ENCODE data around the gene TRAPPC3L. TPM values are rescaled to one million over a fixed set of nuclear protein-coding genes. Genes with fewer than 3 reads are reported as not detected.

TRAPPC3L gene
- total RNA-seq, 1 experiment from 2014 or later, result not detected

DNA sequence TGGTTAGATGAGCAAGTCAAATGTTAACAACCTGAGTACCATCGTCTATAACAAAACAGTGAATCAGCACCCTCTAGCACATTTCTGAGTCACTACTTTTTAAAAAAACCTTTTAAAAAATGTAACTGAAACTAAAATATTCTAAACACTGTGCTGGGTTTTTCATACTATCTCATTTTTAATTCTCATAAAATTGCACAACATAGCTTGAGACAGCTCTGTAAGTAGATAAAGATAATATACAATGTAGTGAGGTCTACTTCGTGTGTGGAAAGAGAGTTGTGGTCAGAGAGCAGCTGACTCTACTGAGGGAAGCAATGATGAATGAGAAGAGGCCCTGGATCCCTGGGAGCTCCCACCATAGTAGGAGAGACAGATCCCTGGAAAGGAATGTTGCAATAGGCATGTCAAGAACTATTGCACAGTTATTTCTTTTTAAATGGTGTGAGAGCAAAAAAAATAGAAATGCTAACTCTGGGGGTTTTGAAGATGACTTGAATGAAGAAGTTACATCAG, 97.9 kb downstream of the TRAPPC3L start:
- Histone ChIP-seq H3K14ac (ENCODE audit: insufficient read depth, low read length) (no peak overlapping the region), H3K23ac (ENCODE audit: insufficient read length, low read depth, low read length) (no peak overlapping the region), H2BK15ac (ENCODE audit: low read depth, low read length) (no peak overlapping the region), H3K9ac (ENCODE audit: extremely low read depth, insufficient read length, low read length) (no peak overlapping the region), H4K20me1 (ENCODE audit: control insufficient read depth, insufficient read depth, insufficient read length) (no peaks in the 10 kb centered on the region), H3K4me2 (ENCODE audit: insufficient read depth, insufficient read length, low read length) (no peak overlapping the region), H4K8ac (replicated peaks; ENCODE audit: insufficient read length, low read depth, low read length) (no peak overlapping the region), H3K27ac (ENCODE audit: insufficient read length, low read depth, low read length) (no peak overlapping the region), H3K9me3 (ENCODE audit: control insufficient read depth, low read depth, low read length) (no peaks in the 10 kb centered on the region), H4K91ac (ENCODE audit: insufficient read length, low read depth, low read length) (no peak overlapping the region), H3K4me1 (ENCODE audit: insufficient read depth, low read length) (no peaks in the 10 kb centered on the region), H3T11ph (ENCODE audit: low read length) (no peak overlapping the region), H2BK120ac (ENCODE audit: low read depth, low read length, poor library complexity, severe bottlenecking) (no peak overlapping the region), H3K79me2 (ENCODE audit: insufficient read depth, low read length) (no peaks in the 10 kb centered on the region), H2AFZ (ENCODE audit: low read length) (no peak overlapping the region), H3K18ac (ENCODE audit: insufficient read length, low read depth, low read length) (no peak overlapping the region), H3K79me1 (ENCODE audit: insufficient read depth, low read depth, low read length, poor library complexity, severe bottlenecking) (no peaks in the 10 kb centered on the region), H3K56ac (ENCODE audit: insufficient read length, low read depth, low read length) (no peak overlapping the region), H2AK5ac (ENCODE audit: insufficient read length, low read length) (no peak overlapping the region), H2BK12ac (ENCODE audit: insufficient read length, low read depth, low read length) (no peak overlapping the region), H3K27me3 (ENCODE audit: insufficient read depth, low read length) (no peaks in the 10 kb centered on the region), H3K4ac (ENCODE audit: low read depth, low read length) (no peak overlapping the region), H2BK5ac (ENCODE audit: insufficient read length, low read length) (no peak overlapping the region), H2BK20ac (ENCODE audit: low read depth, low read length, poor library complexity, severe bottlenecking) (no peak overlapping the region), H3K23me2 (ENCODE audit: insufficient read length, low read depth, low read length, poor library complexity, severe bottlenecking) (no peaks in the 10 kb centered on the region), H4K5ac (ENCODE audit: insufficient read length, low read depth, low read length) (no peak overlapping the region)
- DNase-seq, result no peak
- TF ChIP-seq CTCF (conservative IDR thresholded peaks at IDR 0.05), result no peak
- no peaks in the 10 kb centered on the region for H3K27me3 Mint-ChIP-seq (ENCODE audit: low read depth)
- no peak overlapping the region; a peak in 1 of 7 replicates for H3K27ac Mint-ChIP-seq
- H3K36me3 Mint-ChIP-seq (ENCODE audit: insufficient read depth in 1 of 3, low read depth in 3 of 3), result no peaks in the 10 kb centered on the region
- H3K4me3 Mint-ChIP-seq, result no peak overlapping the region
- no CpG with 5 or more reads among the region's 2 CpGs for WGBS (ENCODE audit: extremely low coverage, insufficient read length, low lambda C conversion rate)
- H3K9me3 Mint-ChIP-seq, result no peaks in the 10 kb centered on the region
- H3K4me1 Mint-ChIP-seq, result peaks cover 5 to 10% of the 10 kb centered on the region in 2 experiments; a peak in 3 of 4 replicates

All from H9 (cell line).